Esophagus muscularis mucosa (tissue), 4 donors: Measurements from ENCODE around the gene IRF2BP2.

Experiments
- EP300 ChIP-seq: sonication (generic); formaldehyde crosslinking; IDR thresholded peaks from one replicate; pipeline ENCODE4 v1.6.1; 2017; ENCODE audit warnings: antibody characterized with exemption
- POLR2AphosphoS5 ChIP-seq, 2 donors: sonication (generic); formaldehyde crosslinking; IDR thresholded peaks; one replicate each; pipeline ENCODE4 v1.6.1; 2017; ENCODE audit warnings: antibody characterized with exemption in 2 of 2
- TF ChIP-seq, protein P1 (sequence below), 3 experiments: fragments of 200-600 bp in 2 of 3; fragments of 450-650 bp in 1 of 3; sonication (generic) in 2 of 3; IDR thresholded peaks; one replicate each; pipeline ENCODE4 v1.5.1; 2017 to 2019; ENCODE audit warnings: antibody characterized with exemption in 3 of 3, mild to moderate bottlenecking in 2 of 3, moderate library complexity in 1 of 3

DNA sequence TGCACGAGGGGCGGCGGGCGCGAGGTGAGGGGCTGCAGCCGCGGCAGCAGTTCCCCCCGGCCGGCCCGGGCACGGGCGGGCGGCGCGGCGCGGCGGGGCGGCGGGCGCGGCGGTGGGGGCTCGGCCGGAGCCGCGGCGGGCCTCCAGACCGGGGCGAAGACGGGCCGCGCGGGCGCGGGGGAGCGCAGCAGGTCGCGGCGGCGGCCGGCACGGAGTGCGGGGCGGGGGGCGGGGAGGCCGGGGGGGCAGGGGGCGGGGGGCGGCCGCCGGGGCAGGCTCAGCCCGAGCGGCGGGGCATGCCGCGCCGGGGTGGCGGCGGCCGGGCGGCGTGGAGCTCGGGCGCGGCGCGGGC, 311 bp downstream of the IRF2BP2 start:
- TF ChIP-seq, protein P1, sequence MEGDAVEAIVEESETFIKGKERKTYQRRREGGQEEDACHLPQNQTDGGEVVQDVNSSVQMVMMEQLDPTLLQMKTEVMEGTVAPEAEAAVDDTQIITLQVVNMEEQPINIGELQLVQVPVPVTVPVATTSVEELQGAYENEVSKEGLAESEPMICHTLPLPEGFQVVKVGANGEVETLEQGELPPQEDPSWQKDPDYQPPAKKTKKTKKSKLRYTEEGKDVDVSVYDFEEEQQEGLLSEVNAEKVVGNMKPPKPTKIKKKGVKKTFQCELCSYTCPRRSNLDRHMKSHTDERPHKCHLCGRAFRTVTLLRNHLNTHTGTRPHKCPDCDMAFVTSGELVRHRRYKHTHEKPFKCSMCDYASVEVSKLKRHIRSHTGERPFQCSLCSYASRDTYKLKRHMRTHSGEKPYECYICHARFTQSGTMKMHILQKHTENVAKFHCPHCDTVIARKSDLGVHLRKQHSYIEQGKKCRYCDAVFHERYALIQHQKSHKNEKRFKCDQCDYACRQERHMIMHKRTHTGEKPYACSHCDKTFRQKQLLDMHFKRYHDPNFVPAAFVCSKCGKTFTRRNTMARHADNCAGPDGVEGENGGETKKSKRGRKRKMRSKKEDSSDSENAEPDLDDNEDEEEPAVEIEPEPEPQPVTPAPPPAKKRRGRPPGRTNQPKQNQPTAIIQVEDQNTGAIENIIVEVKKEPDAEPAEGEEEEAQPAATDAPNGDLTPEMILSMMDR (IDR thresholded peaks at IDR 0.05) = no peak
- TF ChIP-seq POLR2AphosphoS5 (IDR thresholded peaks at IDR 0.05) = no peak
- TF ChIP-seq EP300 = no peak
